A549 (cell line): ENCODE measurements around the gene HCCS. TPM values are rescaled to one million over a fixed set of nuclear protein-coding genes. Genes with fewer than 3 reads are reported as not detected.

Experiments used
- ATAC-seq, 2 experiments: fragments of 200-7000 bp in 1 of 2; fragments of >200 bp in 1 of 2; cut with Nextera tagmentation in 1 of 2; cut with Tn5 transposase in 1 of 2; 3 replicates each; pipeline versions ENCODE4 v1.8.0 to v1.9.1; 2018 to 2020; ENCODE audit warnings: mild to moderate bottlenecking in 1 of 2, moderate library complexity in 1 of 2
- CTCF ChIA-PET: fragments of 300-600 bp; sonication (Branson Sonifier 250); formaldehyde crosslinking; extraction: SDS; loops from one replicate; lab custom pipeline; 2021; ENCODE audit warnings: antibody characterized with exemption, inconsistent platforms; lab: Yijun Ruan, JAX
- POLR2A ChIA-PET: fragments of 350-600 bp; formaldehyde crosslinking; extraction: SDS; loops from one replicate; lab custom pipeline; 2021; ENCODE audit warnings: antibody characterized with exemption, inconsistent platforms; lab: Yijun Ruan, JAX
- DNase-seq, 2 experiments: peaks; one replicate each; pipeline versions ENCODE4 v3.0.0 to v3.0.0-alpha.2; 2011 to 2016; ENCODE audit warnings: low read depth in 1 of 2, low spot score in 1 of 2
- FAIRE-seq: peaks from 2 replicates; lab custom pipeline; 2011; peaks lifted over from hg19 to GRCh38; lab: Jason Lieb, UNC
- H3K27ac ChIP-seq, 2 experiments: fragments of >200 bp; sonication (Bioruptor Twin); formaldehyde crosslinking; 3 replicates each; pipeline ENCODE4 v1.5.1; 2016 to 2017
- H3K4me1 ChIP-seq: fragments of >200 bp; sonication (Bioruptor Twin); formaldehyde crosslinking; 3 replicates; pipeline ENCODE4 v1.6.1; 2016
- H3K4me2 ChIP-seq: fragments of >200 bp; sonication (Bioruptor Twin); formaldehyde crosslinking; 3 replicates; pipeline ENCODE4 v1.6.1; 2016
- H3K4me3 ChIP-seq: fragments of >200 bp; sonication (Bioruptor Twin); formaldehyde crosslinking; 3 replicates; pipeline ENCODE4 v1.5.1; 2016
- H3K9me3 ChIP-seq: fragments of >200 bp; sonication (Bioruptor Twin); formaldehyde crosslinking; 3 replicates; pipeline ENCODE4 v1.6.1; 2016
- CBX2 ChIP-seq: fragments of 200-600 bp; sonication (generic); IDR thresholded peaks from 2 replicates; pipeline ENCODE4 v1.6.1; 2016; ENCODE audit warnings: low read depth, mild to moderate bottlenecking, borderline replicate concordance
- CHD2 ChIP-seq: fragments of 150-350 bp; IDR thresholded peaks from 2 replicates; pipeline ENCODE4 v1.6.1; 2014; ENCODE audit warnings: low read length; ENCODE audit not compliant: partially characterized antibody
- CHD4 ChIP-seq: fragments of 200-600 bp; sonication (generic); IDR thresholded peaks from 2 replicates; pipeline ENCODE4 v1.6.1; 2016; ENCODE audit warnings: antibody characterized with exemption, mild to moderate bottlenecking, borderline replicate concordance
- EHF ChIP-seq: fragments of 250-450 bp; sonication (Bioruptor Pico); IDR thresholded peaks from 2 replicates; pipeline ENCODE4 v1.5.0; 2020; ENCODE audit warnings: mild to moderate bottlenecking
- FOSL2 ChIP-seq, 2 experiments: fragments of 450-650 bp in 1 of 2; fragments of >200 bp in 1 of 2; sonication (Bioruptor Twin) in 1 of 2; formaldehyde crosslinking; IDR thresholded peaks; 2 replicates each; pipeline versions ENCODE4 v1.5.0 to v1.6.1; 2016 to 2020; ENCODE audit warnings: mild to moderate bottlenecking in 1 of 2, moderate library complexity in 1 of 2
- GATA3 ChIP-seq: IDR thresholded peaks from 2 replicates; pipeline ENCODE4 v1.6.1; 2012; ENCODE audit warnings: borderline replicate concordance
- HOXB13 ChIP-seq: fragments of 250-450 bp; sonication (Bioruptor Pico); IDR thresholded peaks from 2 replicates; pipeline ENCODE4 v1.5.0; 2020; ENCODE audit warnings: low read depth, mild to moderate bottlenecking, moderate library complexity
- KDM1A ChIP-seq: fragments of 200-600 bp; sonication (generic); IDR thresholded peaks from 2 replicates; pipeline ENCODE4 v1.6.1; 2016; ENCODE audit warnings: low read depth, mild to moderate bottlenecking
- KDM5A ChIP-seq: fragments of 200-600 bp; sonication (generic); IDR thresholded peaks from 2 replicates; pipeline ENCODE4 v1.6.1; 2016; ENCODE audit warnings: antibody characterized with exemption, mild to moderate bottlenecking
- MAFK ChIP-seq: fragments of 450-650 bp; IDR thresholded peaks from 2 replicates; pipeline ENCODE4 v1.6.1; 2014; ENCODE audit not compliant: partially characterized antibody
- MAX ChIP-seq: IDR thresholded peaks from 2 replicates; pipeline ENCODE4 v1.6.1; 2012
- NR3C1 ChIP-seq: fragments of >200 bp; sonication (Bioruptor Twin); formaldehyde crosslinking; IDR thresholded peaks from 3 replicates; pipeline ENCODE4 v1.6.1; 2017
- RAD21 ChIP-seq, 2 experiments: fragments of >200 bp in 1 of 2; sonication (Bioruptor Twin) in 1 of 2; formaldehyde crosslinking in 1 of 2; IDR thresholded peaks in 1 of 2; conservative IDR thresholded peaks in 1 of 2; 2 replicates in 1 of 2; 3 replicates in 1 of 2; pipeline ENCODE4 v1.6.1; 2012 to 2018; ENCODE audit warnings: inconsistent platforms in 1 of 2
- RARB ChIP-seq: fragments of 250-450 bp; sonication (Bioruptor Pico); IDR thresholded peaks from 2 replicates; pipeline ENCODE4 v1.8.0; 2021; ENCODE audit warnings: mild to moderate bottlenecking, moderate library complexity
- RFX5 ChIP-seq: fragments of 450-650 bp; IDR thresholded peaks from 2 replicates; pipeline ENCODE4 v1.7.1; 2014; ENCODE audit warnings: antibody characterized with exemption, mild to moderate bottlenecking, moderate library complexity
- SMC3 ChIP-seq: fragments of >200 bp; sonication (Bioruptor Twin); formaldehyde crosslinking; IDR thresholded peaks from 3 replicates; pipeline ENCODE4 v1.6.1; 2018; ENCODE audit warnings: inconsistent platforms
- SREBF2 ChIP-seq: fragments of 450-650 bp; IDR thresholded peaks from 2 replicates; pipeline ENCODE4 v1.6.1; 2014; ENCODE audit warnings: mild to moderate bottlenecking, moderate library complexity
- ZFP36 ChIP-seq: fragments of 450-650 bp; IDR thresholded peaks from 2 replicates; pipeline ENCODE4 v1.6.1; 2014; ENCODE audit warnings: borderline replicate concordance; ENCODE audit not compliant: partially characterized antibody
- WGBS: methylation state at CpG from one replicate; pipeline ENCODE4 v1.1.6; 2017; ENCODE audit errors: missing lambda C conversion rate; 5-methylcytosine and 5-hydroxymethylcytosine counted together
- polyA plus RNA-seq, 4 experiments: library from polyadenylated mRNA; depleted of rRNA in 3 of 4; stranded (reverse); fragments of >200 nt; fragmentation: RNase III in 1 of 4; extraction: RNeasy Plus Mini Kit Qiagen cat#74134 plus additional on column Dnase treatment in 1 of 4; gene quantifications; 2 replicates in 3 of 4; 3 replicates in 1 of 4; pipeline ENCODE4 v1.2.3, GENCODE V29; 2011 to 2017
- TF ChIP-seq, protein P1 (sequence below): IDR thresholded peaks from 2 replicates; pipeline ENCODE4 v1.6.1; 2012
- TF ChIP-seq, protein P2 (sequence below): fragments of >200 bp; sonication (Bioruptor Twin); formaldehyde crosslinking; IDR thresholded peaks from 3 replicates; pipeline ENCODE4 v1.5.1; 2016
- TF ChIP-seq, protein P3 (sequence below): fragments of 200-600 bp; sonication (generic); IDR thresholded peaks from 2 replicates; pipeline ENCODE4 v1.6.1; 2016; ENCODE audit warnings: antibody characterized with exemption, mild to moderate bottlenecking, moderate library complexity

Gene HCCS
- polyA plus RNA-seq, 2 of the 4 experiments (the other 2 are of a cell fraction): 46.6 to 61.2 TPM

DNA sequence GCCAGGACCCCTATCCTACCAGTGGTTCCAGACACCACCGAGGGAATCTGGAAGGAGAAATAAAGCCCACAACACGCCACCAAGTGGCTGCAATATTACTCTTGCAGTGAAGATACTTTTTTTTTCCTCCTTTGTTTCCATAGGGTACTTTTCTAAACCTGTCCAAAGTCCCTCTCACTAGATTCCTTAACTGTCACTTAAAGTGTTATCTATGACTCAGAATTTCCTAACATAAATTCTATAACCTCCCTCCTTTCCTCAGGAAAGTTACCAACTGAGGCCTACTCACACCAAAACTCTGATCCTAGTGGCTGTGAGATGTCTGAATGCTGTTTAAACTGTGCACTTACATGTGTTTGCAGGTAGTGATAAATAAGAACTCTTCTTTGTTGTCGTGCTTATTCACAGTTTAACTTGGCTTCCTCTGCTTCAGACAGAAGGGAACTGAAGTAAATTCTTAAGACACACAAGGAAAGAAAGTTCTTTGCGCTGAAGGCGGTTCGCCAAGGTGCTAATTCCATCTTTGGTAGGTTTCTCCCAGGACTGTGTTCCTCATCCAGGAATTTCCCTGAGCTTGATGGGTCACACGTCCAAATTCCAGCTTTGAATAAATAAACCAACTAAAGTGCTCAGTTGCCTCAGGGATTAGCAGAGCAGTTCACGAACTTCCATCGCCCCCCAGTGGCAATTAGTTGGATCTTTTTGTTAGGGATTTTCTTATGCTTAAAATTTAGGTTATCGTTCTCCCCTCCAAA is 10.7 kb upstream of the HCCS start:
- peak; percentile 75 to 79 for TF ChIP-seq RAD21 (conservative IDR thresholded peaks at IDR 0.05 in 1 of 2, IDR thresholded peaks at IDR 0.05 in 1 of 2)
- TF ChIP-seq RFX5: no peak
- no peak for TF ChIP-seq KDM1A
- no peak for TF ChIP-seq FOSL2 (IDR thresholded peaks at IDR 0.05)
- TF ChIP-seq FOSL2 (CRISPR knock-in tag; IDR thresholded peaks at IDR 0.05): peak; percentile 18; the same call in 1 of the 2 replicates
- no peak for TF ChIP-seq MAX
- TF ChIP-seq, protein P1, sequence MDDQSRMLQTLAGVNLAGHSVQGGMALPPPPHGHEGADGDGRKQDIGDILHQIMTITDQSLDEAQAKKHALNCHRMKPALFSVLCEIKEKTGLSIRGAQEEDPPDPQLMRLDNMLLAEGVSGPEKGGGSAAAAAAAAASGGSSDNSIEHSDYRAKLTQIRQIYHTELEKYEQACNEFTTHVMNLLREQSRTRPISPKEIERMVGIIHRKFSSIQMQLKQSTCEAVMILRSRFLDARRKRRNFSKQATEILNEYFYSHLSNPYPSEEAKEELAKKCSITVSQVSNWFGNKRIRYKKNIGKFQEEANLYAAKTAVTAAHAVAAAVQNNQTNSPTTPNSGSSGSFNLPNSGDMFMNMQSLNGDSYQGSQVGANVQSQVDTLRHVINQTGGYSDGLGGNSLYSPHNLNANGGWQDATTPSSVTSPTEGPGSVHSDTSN: no peak
- TF ChIP-seq SMC3: peak; percentile 61
- TF ChIP-seq CHD4: no peak
- TF ChIP-seq, protein P2, sequence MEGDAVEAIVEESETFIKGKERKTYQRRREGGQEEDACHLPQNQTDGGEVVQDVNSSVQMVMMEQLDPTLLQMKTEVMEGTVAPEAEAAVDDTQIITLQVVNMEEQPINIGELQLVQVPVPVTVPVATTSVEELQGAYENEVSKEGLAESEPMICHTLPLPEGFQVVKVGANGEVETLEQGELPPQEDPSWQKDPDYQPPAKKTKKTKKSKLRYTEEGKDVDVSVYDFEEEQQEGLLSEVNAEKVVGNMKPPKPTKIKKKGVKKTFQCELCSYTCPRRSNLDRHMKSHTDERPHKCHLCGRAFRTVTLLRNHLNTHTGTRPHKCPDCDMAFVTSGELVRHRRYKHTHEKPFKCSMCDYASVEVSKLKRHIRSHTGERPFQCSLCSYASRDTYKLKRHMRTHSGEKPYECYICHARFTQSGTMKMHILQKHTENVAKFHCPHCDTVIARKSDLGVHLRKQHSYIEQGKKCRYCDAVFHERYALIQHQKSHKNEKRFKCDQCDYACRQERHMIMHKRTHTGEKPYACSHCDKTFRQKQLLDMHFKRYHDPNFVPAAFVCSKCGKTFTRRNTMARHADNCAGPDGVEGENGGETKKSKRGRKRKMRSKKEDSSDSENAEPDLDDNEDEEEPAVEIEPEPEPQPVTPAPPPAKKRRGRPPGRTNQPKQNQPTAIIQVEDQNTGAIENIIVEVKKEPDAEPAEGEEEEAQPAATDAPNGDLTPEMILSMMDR: peak; percentile 66
- H3K9me3 ChIP-seq: no peaks in the 10 kb centered on the region
- peak; percentile 36 to 73 for DNase-seq
- H3K4me1 ChIP-seq: peaks cover 11% of the 10 kb centered on the region
- 17% methylated on average over 10 of the region's 10 CpGs for WGBS
- FAIRE-seq: peak; percentile 100
- H3K4me2 ChIP-seq: peak overlapping the region; percentile 76
- no peak overlapping the region for H3K4me3 ChIP-seq
- ATAC-seq: peak; percentile 83 to 94
- H3K27ac ChIP-seq: peak overlapping the region; percentile 63 to 83
- CTCF ChIA-PET: interaction anchor here (0.7 to 2.2 kb wide), 15 partner anchors 10 to 914 kb away, joined by 3 to 26 read pairs (median 3); partner anchors contain the start of gene HCCS
- POLR2A ChIA-PET: no interaction called here

DNA sequence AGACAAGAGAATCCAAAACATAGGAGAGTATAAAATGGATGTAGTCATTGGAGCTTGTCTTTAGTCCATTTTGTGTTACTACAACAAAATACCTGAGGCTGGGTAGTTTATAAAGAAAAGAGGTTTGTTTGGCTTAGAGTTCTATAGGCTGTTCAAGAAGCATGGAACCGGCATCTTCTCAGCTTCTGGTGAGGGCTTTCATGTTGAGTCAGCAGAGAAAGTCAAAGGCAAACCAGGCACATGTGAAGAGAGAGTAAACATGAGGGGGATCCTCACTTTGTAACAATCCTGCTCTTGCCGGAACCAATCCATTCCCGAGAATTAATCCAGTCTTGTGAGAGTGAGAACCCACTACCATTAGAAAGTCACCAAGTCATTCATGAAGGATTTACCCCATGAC is 8.1 kb upstream of the HCCS start:
- ChIA-PET CTCF (interaction anchor here (0.6 to 4.5 kb wide), 3 partner anchors 374 to 914 kb away, joined by 3 to 23 read pairs (median 6); no protein-coding TSS in a partner anchor), POLR2A (no interaction called here)
- Histone ChIP-seq H3K9me3 (no peaks in the 10 kb centered on the region), H3K27ac (no peak overlapping the region), H3K4me3 (no peak overlapping the region), H3K4me1 (peaks cover 11% of the 10 kb centered on the region), H3K4me2 (no peak overlapping the region)
- DNase-seq (no peak), ATAC-seq (no peak), FAIRE-seq (no peak)
- TF ChIP-seq GATA3 (no peak), RARB (CRISPR knock-in tag) (no peak), CHD4 (no peak), CHD2 (no peak), EHF (CRISPR knock-in tag) (no peak), KDM5A (no peak), NR3C1 (no peak), ZFP36 (no peak), CBX2 (no peak), SREBF2 (no peak), HOXB13 (CRISPR knock-in tag) (no peak), MAFK (no peak), KDM1A (no peak), SMC3 (no peak)
- TF ChIP-seq, protein P2: no peak
- TF ChIP-seq, protein P3, sequence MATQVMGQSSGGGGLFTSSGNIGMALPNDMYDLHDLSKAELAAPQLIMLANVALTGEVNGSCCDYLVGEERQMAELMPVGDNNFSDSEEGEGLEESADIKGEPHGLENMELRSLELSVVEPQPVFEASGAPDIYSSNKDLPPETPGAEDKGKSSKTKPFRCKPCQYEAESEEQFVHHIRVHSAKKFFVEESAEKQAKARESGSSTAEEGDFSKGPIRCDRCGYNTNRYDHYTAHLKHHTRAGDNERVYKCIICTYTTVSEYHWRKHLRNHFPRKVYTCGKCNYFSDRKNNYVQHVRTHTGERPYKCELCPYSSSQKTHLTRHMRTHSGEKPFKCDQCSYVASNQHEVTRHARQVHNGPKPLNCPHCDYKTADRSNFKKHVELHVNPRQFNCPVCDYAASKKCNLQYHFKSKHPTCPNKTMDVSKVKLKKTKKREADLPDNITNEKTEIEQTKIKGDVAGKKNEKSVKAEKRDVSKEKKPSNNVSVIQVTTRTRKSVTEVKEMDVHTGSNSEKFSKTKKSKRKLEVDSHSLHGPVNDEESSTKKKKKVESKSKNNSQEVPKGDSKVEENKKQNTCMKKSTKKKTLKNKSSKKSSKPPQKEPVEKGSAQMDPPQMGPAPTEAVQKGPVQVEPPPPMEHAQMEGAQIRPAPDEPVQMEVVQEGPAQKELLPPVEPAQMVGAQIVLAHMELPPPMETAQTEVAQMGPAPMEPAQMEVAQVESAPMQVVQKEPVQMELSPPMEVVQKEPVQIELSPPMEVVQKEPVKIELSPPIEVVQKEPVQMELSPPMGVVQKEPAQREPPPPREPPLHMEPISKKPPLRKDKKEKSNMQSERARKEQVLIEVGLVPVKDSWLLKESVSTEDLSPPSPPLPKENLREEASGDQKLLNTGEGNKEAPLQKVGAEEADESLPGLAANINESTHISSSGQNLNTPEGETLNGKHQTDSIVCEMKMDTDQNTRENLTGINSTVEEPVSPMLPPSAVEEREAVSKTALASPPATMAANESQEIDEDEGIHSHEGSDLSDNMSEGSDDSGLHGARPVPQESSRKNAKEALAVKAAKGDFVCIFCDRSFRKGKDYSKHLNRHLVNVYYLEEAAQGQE: no peak
- TF ChIP-seq, protein P1: no peak
- 91% methylated on average over 3 of the region's 3 CpGs for WGBS
